ENCODE measurements around the gene CHST8. TPM values are rescaled to one million over a fixed set of nuclear protein-coding genes. Genes with fewer than 3 reads are reported as not detected.
"Not testable (repeated sequence)": the region's sequence is repeated elsewhere in the genome, so short reads cannot be mapped to it uniquely, and the experiment has no call there.

The CHST8 gene
- total RNA-seq, 1 donor from 2014 or later, result 26.6 TPM

DNA sequence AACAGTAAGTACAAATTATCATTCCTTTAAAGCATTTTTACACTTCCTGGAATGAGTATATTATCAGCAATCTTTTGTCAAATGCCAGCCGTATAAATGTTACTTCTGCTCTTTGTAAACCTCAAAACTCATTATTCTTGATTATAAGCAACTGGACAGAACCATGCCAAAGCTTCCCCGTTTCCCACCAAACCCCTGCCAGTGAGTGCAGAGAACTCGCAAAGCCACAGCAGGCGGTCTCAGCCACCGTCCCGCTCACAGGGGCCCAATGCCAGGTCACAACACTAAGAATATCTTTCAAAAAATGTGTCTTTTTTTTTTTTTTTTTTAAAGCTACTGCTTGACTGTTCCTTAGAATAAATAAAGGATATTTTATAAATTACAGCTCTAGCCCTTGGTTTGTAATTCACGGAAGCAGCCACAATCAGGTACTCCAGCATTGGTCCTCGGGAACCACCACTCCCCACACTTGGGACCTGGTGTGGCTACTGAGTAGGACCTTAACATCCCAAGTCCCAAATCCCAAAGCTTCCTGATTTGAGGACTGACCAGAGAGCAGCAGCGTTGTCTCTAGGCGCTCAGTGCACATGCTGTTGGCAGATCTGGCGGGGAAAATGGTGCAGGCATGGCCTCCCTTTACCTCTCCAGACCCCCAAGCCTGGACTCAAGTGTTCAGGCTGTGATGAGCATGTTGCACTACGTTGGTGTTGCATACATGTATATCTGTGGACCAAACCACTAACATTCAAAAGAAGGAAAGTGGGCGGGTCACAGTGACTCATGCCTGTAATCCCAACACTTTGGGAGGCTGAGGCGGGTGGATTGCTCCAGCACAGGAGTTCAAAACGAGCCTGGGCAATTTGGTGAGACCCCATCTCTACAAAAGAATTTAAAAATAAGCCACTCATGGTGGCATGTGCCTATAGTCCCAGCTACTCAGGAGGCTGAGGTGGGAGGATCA, 193.9 kb downstream of the CHST8 start:
- Mint-ChIP-seq H3K27me3 (ENCODE audit: low read depth) (peaks cover 14% of the 10 kb centered on the region), H3K27ac (no peak overlapping the region), H3K4me1 (peaks cover 5% of the 10 kb centered on the region), H3K36me3 (peaks cover 14% of the 10 kb centered on the region), H3K4me3 (no peak overlapping the region), H3K9me3 (no peaks in the 10 kb centered on the region)
- no peak for DNase-seq (ENCODE audit: low spot score in 2 of 2, unreplicated experiment in 2 of 2)
- TF ChIP-seq, protein P1, sequence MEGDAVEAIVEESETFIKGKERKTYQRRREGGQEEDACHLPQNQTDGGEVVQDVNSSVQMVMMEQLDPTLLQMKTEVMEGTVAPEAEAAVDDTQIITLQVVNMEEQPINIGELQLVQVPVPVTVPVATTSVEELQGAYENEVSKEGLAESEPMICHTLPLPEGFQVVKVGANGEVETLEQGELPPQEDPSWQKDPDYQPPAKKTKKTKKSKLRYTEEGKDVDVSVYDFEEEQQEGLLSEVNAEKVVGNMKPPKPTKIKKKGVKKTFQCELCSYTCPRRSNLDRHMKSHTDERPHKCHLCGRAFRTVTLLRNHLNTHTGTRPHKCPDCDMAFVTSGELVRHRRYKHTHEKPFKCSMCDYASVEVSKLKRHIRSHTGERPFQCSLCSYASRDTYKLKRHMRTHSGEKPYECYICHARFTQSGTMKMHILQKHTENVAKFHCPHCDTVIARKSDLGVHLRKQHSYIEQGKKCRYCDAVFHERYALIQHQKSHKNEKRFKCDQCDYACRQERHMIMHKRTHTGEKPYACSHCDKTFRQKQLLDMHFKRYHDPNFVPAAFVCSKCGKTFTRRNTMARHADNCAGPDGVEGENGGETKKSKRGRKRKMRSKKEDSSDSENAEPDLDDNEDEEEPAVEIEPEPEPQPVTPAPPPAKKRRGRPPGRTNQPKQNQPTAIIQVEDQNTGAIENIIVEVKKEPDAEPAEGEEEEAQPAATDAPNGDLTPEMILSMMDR (IDR thresholded peaks at IDR 0.05; ENCODE audit: unreplicated experiment), result no peak

DNA sequence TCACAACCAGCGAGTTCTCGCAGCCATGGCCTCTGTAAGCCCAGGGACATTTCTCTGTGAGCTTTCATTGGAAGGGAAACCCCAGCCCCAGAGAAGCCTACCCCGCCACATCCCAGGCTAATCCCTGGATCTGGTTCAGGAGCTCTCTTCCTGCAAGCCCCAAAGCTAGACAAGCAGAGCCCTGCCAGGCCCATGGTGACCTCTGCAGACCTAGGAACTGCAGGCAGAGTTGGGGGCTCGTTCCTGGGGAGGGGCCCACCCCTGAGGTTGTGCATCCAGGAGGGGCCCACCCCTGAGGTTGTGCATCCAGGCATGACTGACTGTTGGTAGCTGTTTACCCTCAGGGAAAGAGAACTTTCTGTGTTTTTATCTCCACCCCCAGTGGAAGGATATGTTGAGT, 196.7 kb downstream of the CHST8 start:
- H3K9me3 Mint-ChIP-seq, result no peaks in the 10 kb centered on the region
- H3K4me3 Mint-ChIP-seq, result no peak overlapping the region
- TF ChIP-seq, protein P1 (IDR thresholded peaks at IDR 0.05; ENCODE audit: unreplicated experiment), result no peak
- H3K27me3 Mint-ChIP-seq (ENCODE audit: low read depth), result peaks cover 28% of the 10 kb centered on the region
- H3K4me1 Mint-ChIP-seq, result peaks cover 11% of the 10 kb centered on the region
- H3K27ac Mint-ChIP-seq, result no peak overlapping the region
- H3K36me3 Mint-ChIP-seq, result peaks cover 8% of the 10 kb centered on the region
- no peak for DNase-seq (ENCODE audit: low spot score in 2 of 2, unreplicated experiment in 2 of 2)

DNA sequence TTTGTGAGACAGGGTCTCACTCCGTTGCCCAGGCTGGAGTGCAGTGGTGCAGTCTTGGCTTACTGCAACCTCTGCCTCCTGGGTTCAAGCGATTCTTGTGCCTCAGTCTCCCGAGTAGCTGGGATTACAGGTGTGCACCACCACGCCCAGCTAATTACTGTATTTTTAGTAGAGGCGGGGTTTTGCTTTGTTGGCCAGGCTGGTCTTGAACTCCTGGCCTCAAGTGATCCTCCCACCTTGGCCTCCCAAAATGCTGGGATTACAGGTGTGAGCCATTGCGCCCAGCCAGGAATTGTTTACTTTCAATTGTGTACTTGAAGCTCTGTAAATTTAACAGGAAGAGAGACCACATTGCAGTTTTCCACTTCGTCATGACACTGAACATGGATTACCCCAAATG, 197.3 kb downstream of the CHST8 start:
- H3K27ac Mint-ChIP-seq; DNase-seq (ENCODE audit: low spot score in 2 of 2, unreplicated experiment in 2 of 2); H3K9me3 Mint-ChIP-seq; H3K36me3 Mint-ChIP-seq: not testable (repeated sequence)
- Mint-ChIP-seq H3K4me1 (peaks cover 11% of the 10 kb centered on the region), H3K27me3 (ENCODE audit: low read depth) (peaks cover 28% of the 10 kb centered on the region), H3K4me3 (peak overlapping the region; percentile 48)

DNA sequence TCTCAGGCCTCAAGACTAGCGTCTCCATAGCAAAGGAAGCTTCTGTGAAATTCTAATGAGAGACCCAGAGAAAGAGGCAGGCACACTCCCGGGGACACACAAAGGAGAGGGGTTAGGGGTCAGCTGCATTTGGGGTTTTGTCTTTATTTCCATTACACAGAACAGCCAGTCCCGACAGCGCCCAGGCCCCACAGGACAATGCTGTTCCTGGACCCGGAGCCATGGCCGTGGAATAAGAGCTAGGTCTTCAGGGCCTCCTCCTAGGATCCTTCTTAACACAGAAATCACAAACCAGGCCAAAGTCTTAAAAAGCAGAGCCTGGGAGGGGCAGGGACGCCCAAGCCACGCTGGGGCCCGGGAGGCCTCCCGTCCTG, 197.7 kb downstream of the CHST8 start:
- Mint-ChIP-seq H3K9me3 (no peaks in the 10 kb centered on the region), H3K36me3 (peaks cover under 1% of the 10 kb centered on the region), H3K27ac (no peak overlapping the region), H3K4me3 (peak overlapping the region; percentile 48), H3K4me1 (peaks cover 11% of the 10 kb centered on the region), H3K27me3 (ENCODE audit: low read depth) (peaks cover 28% of the 10 kb centered on the region)
- DNase-seq (ENCODE audit: low spot score in 2 of 2, unreplicated experiment in 2 of 2), result no peak
- TF ChIP-seq, protein P1 (IDR thresholded peaks at IDR 0.05; ENCODE audit: unreplicated experiment), result no peak

DNA sequence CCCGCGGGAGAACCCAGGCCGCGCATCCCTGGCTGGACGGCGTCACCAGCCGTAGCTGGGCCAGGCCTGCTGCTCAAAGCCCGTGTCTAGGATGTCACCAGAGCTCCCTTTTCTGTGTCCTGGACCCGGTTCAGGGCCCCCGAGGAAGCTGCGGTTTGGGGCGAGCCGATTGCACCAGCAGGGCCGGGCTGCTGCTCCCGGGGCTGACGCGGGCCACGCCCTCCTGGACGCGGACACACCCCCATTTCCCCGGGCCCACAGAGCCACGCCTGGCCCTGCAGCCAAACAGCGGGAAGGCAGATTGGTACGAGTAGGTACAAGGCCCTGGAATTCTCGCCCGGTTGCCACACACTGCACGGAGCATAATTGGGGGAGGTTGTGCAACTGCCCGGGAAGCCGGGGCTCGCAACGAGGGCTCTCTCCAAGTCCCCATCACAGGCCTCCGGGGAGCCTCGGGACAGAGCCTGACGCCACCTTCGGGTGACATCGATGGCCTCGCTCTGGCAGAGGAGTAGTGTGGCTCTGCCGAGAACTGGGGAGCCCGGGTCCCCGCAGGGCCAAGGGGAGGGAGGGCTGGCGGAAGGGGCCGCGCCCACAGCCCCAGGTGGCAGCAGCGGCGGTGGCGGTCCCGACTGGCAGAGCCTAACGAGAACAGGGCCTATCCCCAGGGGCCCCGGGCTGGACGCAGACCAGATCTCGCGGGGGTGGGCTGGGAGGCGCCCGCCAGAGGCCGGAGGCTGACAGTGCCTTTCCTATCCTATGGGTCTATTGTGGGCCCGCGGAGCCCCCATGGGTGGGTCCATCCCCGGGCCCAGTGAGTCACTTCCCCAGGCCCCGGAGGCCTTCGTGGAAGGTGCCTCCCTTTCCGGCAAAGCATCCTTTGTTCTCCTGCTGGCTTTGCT, 198.4 kb downstream of the CHST8 start:
- Mint-ChIP-seq H3K4me1 (peaks cover 11% of the 10 kb centered on the region), H3K36me3 (no peaks in the 10 kb centered on the region), H3K9me3 (no peaks in the 10 kb centered on the region), H3K4me3 (peak overlapping the region; percentile 70), H3K27ac (no peak overlapping the region), H3K27me3 (ENCODE audit: low read depth) (peaks cover 28% of the 10 kb centered on the region)
- peak in 1 of 2 experiments; percentile 67 for DNase-seq (ENCODE audit: low spot score in 2 of 2, unreplicated experiment in 2 of 2)
- TF ChIP-seq, protein P1 (IDR thresholded peaks at IDR 0.05; ENCODE audit: unreplicated experiment), result no peak

Measured in mesothelial cell of epicardium (in vitro differentiated cells).